Heart left ventricle (tissue), 13 donors: ENCODE measurements around the gene AGFG2.

Source experiments
- CTCF ChIP-seq, 12 donors: fragments of 200-600 bp; sonication (generic) in 4 of 12; IDR thresholded peaks; one replicate each; pipeline versions ENCODE4 v1.5.0 to v1.8.0; 2018 to 2022; ENCODE audit warnings: antibody characterized with exemption in 12 of 12, mild to moderate bottlenecking in 5 of 12
- POLR2A ChIP-seq, 2 donors: fragments of 450-650 bp; IDR thresholded peaks; one replicate each; pipeline ENCODE4 v1.6.1; 2017; ENCODE audit warnings: antibody characterized with exemption in 2 of 2, mild to moderate bottlenecking in 2 of 2, moderate library complexity in 2 of 2
- donor health status: ischemic (EF 13 %, LVEDD 7.1; RV severe dilation, severe dysfunction).
- donor health status: DM: no; HTN: yes; CAD: no.
- donor health status: DM: no; HTN: no; CAD: no.
- donor health status: ischemic (EF 25% LVEDD 6.9; RV normal size, moderate dysfunction).
- donor health status: ischemic (EF 25% LVEDD 5.7; RV mildly dilated, moderate dysfunction).
- donor health status: ischemic (EF 35%, LVEDD 5.7; RV mildly dilated, moderate dysfunction).
- donor health status: nonischemic (EF 11% LVEDD 7.7; RV severe dilation, severe dysfunction).
- donor health status: DM: yes; HTN: yes; CAD: no.
- donor health status: PGD.
- donor health status: ischemic (EF 29% LVEDD 5.4; RV normal size, mild dysfunction).
- donor health status: nonischemic (EF 23%, LVEDD 6.1; RV moderate dilation, normal function).

GRCh38 chr7:100521076-100521475 is 17.9 kb upstream of the AGFG2 start:
- TF ChIP-seq CTCF (IDR thresholded peaks at IDR 0.05) (no peak), POLR2A (IDR thresholded peaks at IDR 0.05) (no peak)
